Cortex of kidney (tissue), 1 donor: Measurements from ENCODE around the gene KCNN3.

ENCODE experiments used
- DNase-seq: peaks from one replicate; lab custom pipeline; 2025; lab: John Stamatoyannopoulos, UW

KCNN3 gene

GRCh38 chr1:154749078-154749760 is 120.9 kb downstream of the KCNN3 start:
- DNase-seq, result no peak

GRCh38 chr1:154748405-154748775 is 121.7 kb downstream of the KCNN3 start:
- no peak for DNase-seq

GRCh38 chr1:154747740-154748404 is 122.2 kb downstream of the KCNN3 start:
- DNase-seq, result no peak

- no peak for DNase-seq
Measured at GRCh38 chr1:154747380-154747739, 122.7 kb downstream of the KCNN3 start.

- no peak for DNase-seq
Measured at GRCh38 chr1:154746622-154747299, 123.3 kb downstream of the KCNN3 start.

- no peak for DNase-seq
Measured at GRCh38 chr1:154745750-154746425, 124.2 kb downstream of the KCNN3 start.

GRCh38 chr1:154745286-154745731 is 124.8 kb downstream of the KCNN3 start:
- no peak for DNase-seq

- no peak for DNase-seq
Measured at GRCh38 chr1:154744352-154745035, 125.6 kb downstream of the KCNN3 start.

GRCh38 chr1:154743526-154744036 is 126.5 kb downstream of the KCNN3 start:
- no peak for DNase-seq

GRCh38 chr1:154742606-154743005 is 127.5 kb downstream of the KCNN3 start:
- no peak for DNase-seq

GRCh38 chr1:154741741-154742495 is 128.2 kb downstream of the KCNN3 start:
- no peak for DNase-seq

GRCh38 chr1:154741327-154741726 is 128.8 kb downstream of the KCNN3 start:
- no peak for DNase-seq

GRCh38 chr1:154739654-154740053 is 130.4 kb downstream of the KCNN3 start:
- DNase-seq, result no peak

- no peak for DNase-seq
Measured at GRCh38 chr1:154736841-154737240, 133.2 kb downstream of the KCNN3 start.

- DNase-seq, result no peak
Measured at GRCh38 chr1:154735804-154736168, 134.3 kb downstream of the KCNN3 start.

- DNase-seq, result no peak
Measured at GRCh38 chr1:154735061-154735803, 134.8 kb downstream of the KCNN3 start.

- DNase-seq, result no peak
Measured at GRCh38 chr1:154733621-154734020, 136.5 kb downstream of the KCNN3 start.

- no peak for DNase-seq
Measured at GRCh38 chr1:154730986-154731489, 139.0 kb downstream of the KCNN3 start.

GRCh38 chr1:154730259-154730658 is 139.8 kb downstream of the KCNN3 start:
- no peak for DNase-seq

GRCh38 chr1:154729577-154729976 is 140.5 kb downstream of the KCNN3 start:
- no peak for DNase-seq
